Small intestine (tissue), 7 donors: ENCODE measurements around the gene PTPRE. TPM values are rescaled to one million over a fixed set of nuclear protein-coding genes. Genes with fewer than 3 reads are reported as not detected.

ENCODE experiments used
- DNase-seq, 2 donors: peaks; one replicate each; pipeline versions ENCODE4 v3.0.0 to v3.0.0-alpha.2; 2013
- FAIRE-seq: peaks from 2 replicates; lab custom pipeline; 2012; peaks lifted over from hg19 to GRCh38; lab: Jason Lieb, UNC
- H3K27ac ChIP-seq, 3 donors: one replicate each; pipeline ENCODE4 v1.5.1; 2013; ENCODE audit warnings: low read length in 2 of 3, mild to moderate bottlenecking in 2 of 3, control low read depth in 1 of 3, inconsistent platforms in 1 of 3, low read depth in 1 of 3, moderate library complexity in 1 of 3
- H3K27me3 ChIP-seq, 3 donors: one replicate each; pipeline ENCODE4 v1.6.1; 2013; ENCODE audit warnings: low read length in 3 of 3, inconsistent platforms in 1 of 3; ENCODE audit not compliant: control insufficient read depth in 3 of 3, insufficient read depth in 3 of 3
- H3K36me3 ChIP-seq, 3 donors: one replicate each; pipeline ENCODE4 v1.6.1; 2013; ENCODE audit warnings: low read length in 3 of 3, inconsistent platforms in 1 of 3, low read depth in 1 of 3, mild to moderate bottlenecking in 1 of 3, moderate library complexity in 1 of 3; ENCODE audit not compliant: control insufficient read depth in 3 of 3, insufficient read depth in 2 of 3
- H3K4me1 ChIP-seq, 3 donors: one replicate each; pipeline ENCODE4 v1.6.1; 2013; ENCODE audit warnings: low read length in 2 of 3, inconsistent platforms in 1 of 3, low read depth in 1 of 3, mild to moderate bottlenecking in 1 of 3, moderate library complexity in 1 of 3; ENCODE audit not compliant: control insufficient read depth in 3 of 3, insufficient read depth in 2 of 3
- H3K4me3 ChIP-seq, 3 donors: one replicate each; pipeline ENCODE4 v1.5.1; 2013; ENCODE audit warnings: low read length in 3 of 3, control low read depth in 1 of 3, inconsistent platforms in 1 of 3, low read depth in 1 of 3, mild to moderate bottlenecking in 1 of 3, moderate library complexity in 1 of 3
- H3K9me3 ChIP-seq, 2 donors: one replicate each; pipeline ENCODE4 v1.6.1; 2013; ENCODE audit warnings: low read depth in 1 of 2, low read length in 1 of 2; ENCODE audit not compliant: control insufficient read depth in 2 of 2, insufficient read depth in 1 of 2
- WGBS, 3 donors: extraction: QIAGEN DNeasy Blood & Tissue Kit; methylation state at CpG; one replicate each; pipeline ENCODE4 v1.1.7; 2013; 5-methylcytosine and 5-hydroxymethylcytosine counted together
- polyA plus RNA-seq, 4 donors: library from polyadenylated mRNA; stranded (reverse) in 3 of 4; unstranded in 1 of 4; fragments of 200-250 nt in 3 of 4; fragments of 120-200 nt in 1 of 4; gene quantifications; one replicate each; pipeline versions ENCODE4 v1.2.1 to v1.2.3, GENCODE V29; 2013
- donor health status: healthy with polysubstance abuse.
- donor health status: control.
- donor health status: control.
- donor health status: Bipolar disorder and iron deficiency.
- donor health status: healthy.

Gene PTPRE
- polyA plus RNA-seq, 4 donors = 2.7 to 21.0 (median 6.2) TPM

DNA sequence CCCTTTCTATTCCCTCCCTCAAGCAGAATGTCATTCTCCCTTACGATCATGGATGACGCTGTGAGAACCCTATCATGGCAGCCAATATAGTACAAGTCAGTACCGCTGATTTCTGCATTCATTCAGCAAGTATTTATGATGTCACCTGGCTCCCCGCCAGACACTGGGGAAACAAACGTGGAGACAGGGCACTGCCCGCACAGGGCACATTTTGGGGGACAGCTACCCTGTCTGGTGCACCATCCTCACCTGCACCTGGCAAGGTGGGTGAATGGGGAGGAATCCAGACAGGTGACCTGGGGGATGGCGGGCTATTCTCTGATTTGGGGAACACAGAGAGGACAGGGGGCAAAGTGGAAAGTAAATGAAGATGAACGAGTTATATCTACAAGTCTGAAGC lies 190.9 kb downstream of the PTPRE start:
- no peak overlapping the region for H3K4me3 ChIP-seq
- H3K9me3 ChIP-seq = no peaks in the 10 kb centered on the region
- H3K36me3 ChIP-seq = peaks cover 0 to 26% (median 2%) of the 10 kb centered on the region in 3 donors
- WGBS, 3 donors = 85 to 88% (median 86%) methylated on average over 8 of the region's 8 CpGs
- DNase-seq (no peak), FAIRE-seq (no peak)
- H3K27ac ChIP-seq = no peak overlapping the region
- H3K4me1 ChIP-seq = peaks cover 0 to 3% (median 0%) of the 10 kb centered on the region in 3 donors
- H3K27me3 ChIP-seq = no peaks in the 10 kb centered on the region

- Histone ChIP-seq H3K36me3 (peaks cover 0 to 32% (median 3%) of the 10 kb centered on the region in 3 donors), H3K9me3 (no peaks in the 10 kb centered on the region), H3K4me1 (peaks cover 0 to 3% (median 0%) of the 10 kb centered on the region in 3 donors), H3K27ac (no peak overlapping the region), H3K4me3 (no peak overlapping the region), H3K27me3 (no peaks in the 10 kb centered on the region)
- FAIRE-seq (no peak), DNase-seq (no peak)
- 91 to 94% (median 94%) methylated on average over 10 of the region's 10 CpGs for WGBS, 3 donors
Measured at GRCh38 chr10:128098631-128099030, 191.7 kb downstream of the PTPRE start.

- H3K27me3 ChIP-seq = no peaks in the 10 kb centered on the region
- H3K36me3 ChIP-seq = peaks cover 0 to 41% (median 5%) of the 10 kb centered on the region in 3 donors
- FAIRE-seq (no peak), DNase-seq (no peak)
- H3K4me1 ChIP-seq = peaks cover 0 to under 1% (median 0%) of the 10 kb centered on the region in 3 donors
- 96 to 98% (median 97%) methylated on average over 10 of the region's 10 CpGs for WGBS, 3 donors
- no peaks in the 10 kb centered on the region for H3K9me3 ChIP-seq
- H3K27ac ChIP-seq = no peak overlapping the region
- H3K4me3 ChIP-seq = no peak overlapping the region
Measured at GRCh38 chr10:128099901-128100300, 193.0 kb downstream of the PTPRE start.

DNA sequence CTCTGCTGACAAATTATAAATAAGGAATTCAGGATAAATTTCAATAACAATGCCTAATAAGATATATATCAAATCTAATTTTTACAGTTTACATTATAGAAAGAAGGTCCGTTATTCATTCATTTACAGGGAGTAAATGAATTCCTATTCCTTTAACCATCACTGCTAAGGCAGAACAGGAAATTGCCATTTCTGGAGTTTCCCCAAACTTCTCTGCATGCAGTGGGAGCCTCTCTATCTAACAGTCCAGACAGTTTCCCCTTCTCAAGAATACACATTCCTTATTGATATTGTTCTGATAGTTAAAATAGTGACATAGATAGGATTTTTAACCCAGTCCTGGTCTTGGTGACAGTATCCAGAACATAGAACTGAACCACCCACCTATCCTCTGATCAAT lies 195.0 kb downstream of the PTPRE start:
- 80 to 90% (median 82%) methylated on average over 1 of the region's 1 CpG for WGBS, 3 donors
- peaks cover 0 to 59% (median 5%) of the 10 kb centered on the region in 3 donors for H3K36me3 ChIP-seq
- H3K4me3 ChIP-seq = no peak overlapping the region
- peaks cover 0 to 12% of the 10 kb centered on the region in 2 donors for H3K9me3 ChIP-seq
- FAIRE-seq (no peak), DNase-seq (no peak)
- H3K27ac ChIP-seq = no peak overlapping the region
- no peaks in the 10 kb centered on the region for H3K27me3 ChIP-seq
- H3K4me1 ChIP-seq = no peaks in the 10 kb centered on the region

- Histone ChIP-seq H3K9me3 (peaks cover 0 to 17% of the 10 kb centered on the region in 2 donors), H3K4me3 (no peak overlapping the region), H3K27ac (no peak overlapping the region), H3K4me1 (no peaks in the 10 kb centered on the region), H3K27me3 (no peaks in the 10 kb centered on the region), H3K36me3 (peaks cover 0 to 65% (median 5%) of the 10 kb centered on the region in 3 donors)
- no peak for FAIRE-seq
- 85 to 88% (median 88%) methylated on average over 19 of the region's 19 CpGs for WGBS, 3 donors
- no peak for DNase-seq
Measured at GRCh38 chr10:128102480-128103228, 195.8 kb downstream of the PTPRE start.

DNA sequence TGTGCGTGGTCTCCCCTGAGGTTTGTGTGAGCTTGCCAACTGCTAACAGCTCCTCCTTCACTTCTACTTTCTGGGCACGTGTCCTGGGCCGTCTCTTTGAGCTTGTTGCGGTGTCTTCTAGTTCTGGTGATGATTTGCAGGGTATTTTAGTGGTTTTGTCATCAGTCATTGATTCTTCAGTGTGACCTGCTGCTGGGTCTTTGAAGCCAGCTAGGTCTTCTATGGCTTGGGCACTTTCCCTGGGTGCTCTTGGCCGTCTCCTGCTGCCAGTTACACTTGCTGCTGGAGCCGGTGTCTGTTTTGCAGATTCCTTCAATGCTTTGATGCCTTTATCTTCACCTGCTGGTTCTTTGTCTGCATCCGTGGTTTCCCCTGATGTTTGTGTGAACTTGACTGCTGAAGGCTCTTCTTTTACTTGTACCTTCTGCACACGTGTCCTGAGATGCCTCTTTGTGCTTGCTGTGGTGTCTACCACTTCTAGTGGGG lies 196.4 kb downstream of the PTPRE start:
- no peak for FAIRE-seq
- H3K36me3 ChIP-seq = peaks cover 0 to 63% (median 5%) of the 10 kb centered on the region in 3 donors
- no peaks in the 10 kb centered on the region for H3K4me1 ChIP-seq
- H3K4me3 ChIP-seq = no peak overlapping the region
- H3K27me3 ChIP-seq = no peaks in the 10 kb centered on the region
- H3K27ac ChIP-seq = no peak overlapping the region
- DNase-seq = no peak
- 83 to 90% (median 87%) methylated on average over 8 of the region's 8 CpGs for WGBS, 3 donors
- peaks cover 0 to 21% of the 10 kb centered on the region in 2 donors for H3K9me3 ChIP-seq

GRCh38 chr10:128105383-128105782 lies 198.5 kb downstream of the PTPRE start:
- 98 to 99% (median 98%) methylated on average over 4 of the region's 4 CpGs for WGBS, 3 donors
- DNase-seq = no peak
- no peaks in the 10 kb centered on the region for H3K27me3 ChIP-seq
- peaks cover 0 to 56% (median 5%) of the 10 kb centered on the region in 3 donors for H3K36me3 ChIP-seq
- H3K4me1 ChIP-seq = no peaks in the 10 kb centered on the region
- no peak overlapping the region for H3K4me3 ChIP-seq
- H3K9me3 ChIP-seq = peaks cover 0 to 21% of the 10 kb centered on the region in 2 donors
- H3K27ac ChIP-seq = no peak overlapping the region
- no peak for FAIRE-seq

GRCh38 chr10:128109707-128110106 lies 202.8 kb downstream of the PTPRE start:
- no peak for DNase-seq
- peaks cover 0 to 50% (median 0%) of the 10 kb centered on the region in 3 donors for H3K36me3 ChIP-seq
- no peak for FAIRE-seq
- 95 to 98% (median 95%) methylated on average over 4 of the region's 4 CpGs for WGBS, 3 donors
- no peak overlapping the region for H3K27ac ChIP-seq
- no peak overlapping the region for H3K4me3 ChIP-seq
- no peaks in the 10 kb centered on the region for H3K27me3 ChIP-seq
- H3K9me3 ChIP-seq = peaks cover 0 to 21% of the 10 kb centered on the region in 2 donors
- H3K4me1 ChIP-seq = peaks cover 0 to 6% (median 0%) of the 10 kb centered on the region in 3 donors
